ENCODE measurements around the gene CCDC201.

The CCDC201 gene, protein sequence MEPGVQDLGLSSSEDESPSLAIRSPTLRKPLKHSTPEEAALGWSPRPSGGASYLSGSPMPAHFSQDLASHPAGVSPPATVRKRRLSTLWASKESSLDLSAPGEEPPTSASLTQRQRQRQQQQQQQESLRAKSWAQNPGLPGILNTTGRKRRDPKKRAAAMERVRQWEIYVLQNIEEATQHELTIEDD

DNA sequence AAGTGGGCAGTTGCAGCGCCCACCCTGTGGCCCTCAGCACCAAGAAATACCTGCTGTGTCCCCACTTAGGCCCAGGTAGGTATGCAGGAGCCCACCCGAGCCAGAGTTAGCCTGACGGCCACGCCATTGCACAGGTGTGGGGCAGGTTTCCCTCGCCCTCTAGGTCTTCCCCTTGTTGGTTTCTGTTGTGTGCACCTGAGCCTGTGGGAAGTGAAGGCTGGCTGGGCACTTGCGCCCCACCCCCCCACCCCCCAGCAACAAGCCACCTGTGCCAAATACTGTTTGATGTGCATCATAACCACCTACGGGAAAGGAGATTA is at the start of gene CCDC201:
TSS of gene CCDC201 (minus strand) at position 48 of the 320 bp plus-strand sequence. CDS start 75 bp downstream, outside the sequence.
- no peak for DNase-seq (ENCODE audit: low read depth in 4 of 4, low spot score in 1 of 4)

DNA sequence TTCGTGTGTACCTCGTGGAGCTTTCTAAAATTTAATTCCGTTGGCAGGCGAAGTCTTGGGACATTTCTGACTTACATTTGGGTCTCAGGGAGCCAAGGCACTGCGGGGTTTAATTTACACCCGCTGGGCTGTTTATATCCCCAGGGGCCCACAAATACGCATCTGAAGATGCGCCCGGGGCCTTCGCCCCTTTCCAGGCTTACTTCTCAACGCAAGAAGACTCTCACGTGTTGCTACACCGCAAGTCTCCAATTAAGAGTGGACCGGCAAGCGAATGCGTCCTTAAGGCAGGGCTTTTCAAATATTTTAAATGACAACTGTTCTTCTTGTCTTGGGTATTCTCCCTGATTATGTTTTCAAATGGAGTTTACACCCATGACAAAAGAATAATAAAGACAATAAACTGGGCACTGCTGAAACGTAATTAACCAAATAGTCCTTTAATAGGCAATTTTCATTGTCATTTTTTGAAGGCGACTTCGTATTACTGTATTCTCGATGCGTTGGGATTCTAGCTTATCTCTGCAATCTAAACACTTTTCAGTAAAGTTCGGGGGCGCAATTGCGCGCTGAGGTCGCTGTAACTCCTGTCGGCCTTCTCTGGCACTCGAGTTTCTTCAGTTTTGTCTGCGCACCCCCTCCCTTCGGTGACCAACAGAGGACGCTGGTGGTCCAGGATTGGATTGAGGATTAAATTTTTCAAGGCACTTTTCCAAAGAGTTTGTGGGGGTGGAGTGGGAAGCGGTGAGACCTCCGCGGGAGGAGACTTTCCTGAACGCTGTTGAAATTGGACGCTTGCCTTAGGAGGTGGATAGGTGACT is 49.0 kb upstream of the CCDC201 start:
- DNase-seq (ENCODE audit: low read depth in 4 of 4, low spot score in 1 of 4): no peak

DNA sequence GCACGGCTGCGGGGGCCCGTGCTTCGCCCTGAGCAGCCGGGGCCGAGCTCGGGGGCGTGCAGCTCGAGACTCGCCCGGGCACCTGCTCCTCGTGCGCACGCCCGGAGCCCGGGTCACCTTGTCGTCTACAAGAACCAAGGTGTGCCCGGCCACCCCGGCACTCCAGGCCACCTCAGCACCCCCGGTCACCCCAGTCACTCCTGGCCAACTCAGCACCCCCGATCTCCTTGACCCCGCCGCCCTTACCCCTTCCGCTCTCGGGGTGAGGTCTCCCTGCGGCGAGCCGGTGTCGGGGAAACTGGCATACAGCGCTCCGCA is 48.5 kb upstream of the CCDC201 start:
- no peak for DNase-seq (ENCODE audit: low read depth in 4 of 4, low spot score in 1 of 4)

DNA sequence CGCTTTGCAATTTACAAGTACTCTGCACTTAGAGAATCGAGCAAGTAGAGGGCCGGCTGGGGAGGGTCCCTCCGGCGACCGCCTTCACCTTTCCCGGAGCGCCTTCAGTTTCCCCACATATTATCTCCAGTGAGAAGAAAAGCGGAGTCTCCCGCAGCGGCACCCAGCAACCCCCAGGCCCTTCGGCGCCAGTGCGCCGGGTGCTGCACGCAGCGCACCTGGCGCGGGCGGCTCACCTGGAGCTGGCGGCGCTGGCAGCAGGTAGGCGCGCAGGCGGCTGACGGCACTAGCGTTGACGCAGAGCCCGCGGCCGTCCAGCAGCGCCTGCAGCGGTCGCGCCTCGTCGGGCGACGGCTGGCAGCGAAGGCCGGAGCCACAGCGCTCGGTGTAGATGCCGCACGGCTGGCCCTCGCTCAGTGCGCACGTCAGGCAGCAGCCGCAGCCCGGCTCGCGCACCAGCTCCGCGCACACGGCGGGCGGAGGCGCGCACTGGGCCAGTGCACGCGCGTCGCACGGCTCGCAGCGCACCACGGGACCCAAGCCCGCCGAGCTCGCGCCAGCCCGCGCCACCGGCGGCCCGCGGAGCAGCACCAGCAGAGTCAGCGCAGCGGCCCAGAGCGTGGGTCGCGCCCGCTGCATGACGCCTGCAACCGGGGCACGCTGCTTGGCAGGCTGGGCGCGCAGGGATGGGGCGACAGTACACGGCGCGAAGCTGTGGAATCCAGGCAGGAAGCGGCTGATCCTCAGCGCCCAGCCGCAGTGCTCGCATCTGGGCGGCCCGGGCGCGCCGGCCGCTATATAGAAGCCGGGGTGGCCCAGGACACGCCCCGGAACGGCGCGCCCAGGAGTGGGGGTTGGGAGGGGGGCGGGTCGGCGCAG is 47.9 kb upstream of the CCDC201 start, which contains the start of gene IGFBP3:
TSS of gene IGFBP3 (minus strand) at position 771 of the 879 bp plus-strand sequence. CDS start at position 639, 132 bp downstream.
- no peak for DNase-seq (ENCODE audit: low read depth in 4 of 4, low spot score in 1 of 4)

DNA sequence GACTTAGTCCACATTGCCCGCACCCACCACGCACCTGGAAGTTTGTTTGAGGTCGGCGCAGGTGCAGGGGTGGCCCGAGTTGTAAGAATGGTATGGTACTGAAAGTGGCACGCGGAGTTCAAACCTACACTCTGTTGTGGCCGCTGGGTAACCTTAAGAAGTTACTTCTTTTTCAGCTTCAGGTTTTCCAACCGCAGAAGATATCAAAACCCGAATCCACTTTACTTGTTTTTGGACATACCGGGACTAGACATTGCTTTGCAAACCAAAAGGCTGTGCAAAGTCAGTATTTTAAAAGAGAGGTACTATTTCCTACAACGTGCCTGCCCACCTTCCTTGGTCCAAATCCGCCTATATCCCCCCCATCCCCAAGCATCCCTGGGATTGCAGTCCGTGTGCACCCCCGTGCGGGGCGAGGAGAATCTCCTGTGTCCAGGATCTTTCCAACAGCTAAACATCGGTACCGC is 47.1 kb upstream of the CCDC201 start:
- no peak for DNase-seq (ENCODE audit: low read depth in 4 of 4, low spot score in 1 of 4)

DNA sequence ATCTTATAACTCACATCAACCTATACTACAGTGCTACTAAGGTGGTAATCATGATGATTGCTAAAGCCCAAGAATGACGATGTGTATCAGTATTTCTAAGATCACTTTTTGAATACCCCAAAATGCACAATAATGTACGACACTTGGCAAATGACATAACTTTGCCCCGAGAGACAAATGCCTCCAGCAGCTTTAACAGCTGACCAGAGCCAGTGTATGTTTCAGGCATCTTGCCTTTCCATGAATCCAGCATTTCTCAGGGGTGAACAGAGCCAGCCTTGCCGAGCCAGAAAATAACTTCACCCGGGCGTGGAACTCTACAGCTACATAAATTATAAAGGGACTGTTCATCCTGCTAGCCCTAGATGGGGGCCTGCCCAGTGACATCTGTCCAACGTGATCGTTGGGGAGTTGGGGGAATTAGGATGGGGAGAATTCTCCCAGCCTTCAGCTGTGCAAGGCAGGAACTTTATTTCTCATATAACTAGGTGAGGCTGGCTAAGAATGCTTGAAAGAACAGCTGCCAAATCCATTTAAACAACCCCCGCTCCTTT is 46.4 kb upstream of the CCDC201 start:
- no peak for DNase-seq (ENCODE audit: low read depth in 4 of 4, low spot score in 1 of 4)

DNA sequence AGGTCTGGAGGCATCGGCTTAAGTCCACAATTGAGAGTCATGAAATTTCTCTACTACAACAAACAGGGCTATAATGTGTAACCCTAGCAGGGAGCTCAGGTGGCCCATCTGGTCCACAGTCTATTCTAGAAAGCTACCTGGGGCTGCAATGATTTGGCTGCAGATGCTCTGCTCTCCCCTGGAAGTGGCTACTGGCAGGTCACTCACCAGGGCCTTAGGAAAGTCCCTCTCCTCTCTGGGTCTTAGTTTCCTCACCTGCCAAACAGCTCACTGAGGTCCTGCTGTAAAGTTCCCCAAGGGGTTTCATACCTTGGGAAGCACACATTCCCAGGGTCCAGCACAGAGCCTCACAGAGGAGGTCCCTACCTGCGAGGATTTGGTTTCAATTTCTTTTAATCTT is 45.7 kb upstream of the CCDC201 start:
- no peak for DNase-seq (ENCODE audit: low read depth in 4 of 4, low spot score in 1 of 4)

DNA sequence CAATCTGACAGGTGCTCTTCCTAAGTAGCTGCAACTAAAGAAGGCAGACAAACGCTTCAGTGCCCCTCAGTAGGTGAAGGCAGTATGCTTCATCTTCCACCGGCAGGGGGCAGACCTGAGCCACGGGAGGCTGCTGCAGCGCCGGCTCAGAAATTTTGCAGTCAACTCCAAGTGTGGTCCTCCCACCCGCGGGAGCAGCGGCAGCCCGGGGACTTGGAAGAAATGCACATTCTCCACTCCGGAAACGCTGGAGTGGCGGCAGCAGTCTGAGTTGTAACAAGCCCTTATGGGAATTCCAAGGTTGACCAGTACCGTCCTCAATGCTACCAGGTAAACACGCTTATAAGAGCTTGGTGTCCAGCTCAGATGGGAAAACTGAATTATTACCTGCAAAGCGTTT is 44.8 kb upstream of the CCDC201 start:
- peak; percentile 59 to 74 (median 66) for DNase-seq (ENCODE audit: low read depth in 4 of 4, low spot score in 1 of 4)

DNA sequence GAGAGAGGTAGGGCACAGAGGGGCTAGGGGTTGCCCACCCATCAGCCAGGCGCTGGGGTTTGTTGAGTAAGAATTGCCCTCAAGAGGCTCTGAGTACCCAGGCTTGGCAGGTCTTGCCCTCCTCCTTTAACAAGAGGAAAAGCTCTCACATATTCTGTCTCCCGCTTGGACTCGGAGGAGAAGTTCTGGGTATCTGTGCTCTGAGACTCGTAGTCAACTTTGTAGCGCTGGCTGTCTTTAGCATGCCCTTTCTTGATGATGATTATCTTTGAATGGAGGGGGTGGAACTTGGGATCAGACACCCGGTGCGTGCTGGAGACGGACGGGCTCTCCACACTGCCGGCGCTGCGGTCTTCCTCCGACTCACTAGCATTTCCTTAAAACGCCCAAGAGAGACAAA is 44.2 kb upstream of the CCDC201 start:
- DNase-seq (ENCODE audit: low read depth in 4 of 4, low spot score in 1 of 4): no peak

DNA sequence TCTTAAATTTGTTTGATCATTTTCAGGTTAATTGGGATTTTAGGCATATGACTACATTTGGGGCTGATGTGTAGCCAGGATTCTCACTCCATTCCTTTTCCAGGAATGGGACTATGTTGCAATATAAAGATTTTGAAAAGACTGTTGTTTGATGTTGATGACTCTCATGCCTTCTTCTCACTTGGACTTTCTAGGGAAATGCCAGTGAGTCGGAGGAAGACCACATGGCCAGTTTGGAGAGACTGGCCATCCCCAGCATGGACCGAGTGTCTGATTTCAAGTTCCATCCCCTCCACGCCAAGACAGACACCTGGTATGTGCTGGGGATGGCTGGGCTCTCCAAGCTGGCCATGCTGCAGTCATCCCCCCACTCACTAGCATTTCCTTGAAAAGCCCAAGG is 42.7 kb upstream of the CCDC201 start:
- DNase-seq (ENCODE audit: low read depth in 4 of 4, low spot score in 1 of 4): no peak

DNA sequence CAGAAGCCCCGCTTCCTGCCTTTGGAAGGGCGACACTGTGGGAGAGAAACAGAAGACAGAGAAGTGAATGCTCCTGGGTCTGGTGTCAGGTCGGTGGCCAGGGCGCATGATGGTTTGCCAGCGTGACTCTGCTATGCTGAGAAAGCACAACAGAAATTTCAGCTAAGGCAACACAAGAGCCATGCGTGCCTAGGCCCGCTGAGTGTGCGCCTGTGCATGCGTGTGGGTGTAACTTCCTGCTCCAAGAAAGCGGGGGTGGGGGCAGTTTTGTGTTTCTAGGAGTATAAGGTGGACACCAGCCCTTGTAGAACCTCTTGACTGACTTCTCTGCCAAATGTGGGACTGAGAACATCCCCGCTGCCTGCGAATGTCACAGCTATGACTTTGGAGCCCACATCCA is 42.0 kb upstream of the CCDC201 start:
- no peak for DNase-seq (ENCODE audit: low read depth in 4 of 4, low spot score in 1 of 4)

DNA sequence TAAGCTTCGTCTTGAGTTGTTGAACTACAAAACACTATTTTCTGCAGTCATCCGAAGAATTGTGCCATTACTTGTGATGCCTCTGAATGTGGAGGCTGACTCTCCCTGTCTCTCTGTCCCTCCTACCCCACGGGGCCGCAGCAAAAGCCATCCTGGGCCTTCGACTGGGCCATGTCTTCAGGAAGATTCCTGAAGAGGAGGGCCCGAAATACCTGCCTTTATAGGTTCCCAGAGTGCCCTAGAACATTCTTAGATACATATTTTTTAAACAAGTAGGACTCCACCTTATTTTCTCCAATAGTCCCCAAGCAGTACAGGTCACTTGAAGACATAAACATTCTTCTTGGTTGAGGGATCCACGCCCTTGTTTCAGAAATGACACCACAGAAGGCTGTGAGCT is 40.1 kb upstream of the CCDC201 start:
- no peak for DNase-seq (ENCODE audit: low read depth in 4 of 4, low spot score in 1 of 4)

DNA sequence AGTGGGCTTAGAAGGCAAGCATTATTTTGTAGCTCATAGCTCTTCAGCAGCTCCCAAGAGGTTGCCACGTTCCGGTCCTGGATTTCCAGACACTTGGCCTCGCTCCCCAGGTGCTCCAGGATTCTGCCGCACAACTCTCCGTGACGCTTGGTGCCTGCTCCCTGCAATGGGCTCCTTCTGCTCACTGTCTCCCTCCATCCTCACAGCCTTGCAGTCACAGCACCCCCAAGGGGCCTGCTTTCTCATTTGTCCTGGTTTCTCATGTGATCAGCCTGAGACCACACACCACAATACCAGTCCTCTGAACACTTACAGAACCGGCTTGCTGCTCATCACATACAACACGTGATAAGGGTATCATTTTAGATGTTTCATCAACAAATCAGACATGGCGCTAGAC is 38.4 kb upstream of the CCDC201 start:
- DNase-seq (ENCODE audit: low read depth in 4 of 4, low spot score in 1 of 4): no peak

DNA sequence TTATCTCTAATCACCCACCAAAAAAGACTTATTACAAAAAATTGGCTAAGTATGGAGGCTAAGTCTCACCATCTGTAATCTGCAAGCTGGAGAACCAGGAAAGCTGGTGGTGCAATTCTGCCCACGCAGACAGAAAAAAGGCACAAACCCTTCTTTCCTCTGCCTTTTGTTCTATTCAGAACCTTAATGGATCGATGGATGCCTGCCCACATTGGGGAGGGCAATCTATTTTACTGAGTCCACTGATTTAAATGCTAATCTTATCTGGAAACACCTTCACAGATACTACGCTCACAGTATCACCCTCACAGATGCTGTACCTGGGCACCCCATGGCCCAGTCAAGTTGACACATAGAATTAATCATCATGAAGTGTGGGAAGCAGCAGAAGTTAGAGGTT is 38.0 kb upstream of the CCDC201 start:
- no peak for DNase-seq (ENCODE audit: low read depth in 4 of 4, low spot score in 1 of 4)

DNA sequence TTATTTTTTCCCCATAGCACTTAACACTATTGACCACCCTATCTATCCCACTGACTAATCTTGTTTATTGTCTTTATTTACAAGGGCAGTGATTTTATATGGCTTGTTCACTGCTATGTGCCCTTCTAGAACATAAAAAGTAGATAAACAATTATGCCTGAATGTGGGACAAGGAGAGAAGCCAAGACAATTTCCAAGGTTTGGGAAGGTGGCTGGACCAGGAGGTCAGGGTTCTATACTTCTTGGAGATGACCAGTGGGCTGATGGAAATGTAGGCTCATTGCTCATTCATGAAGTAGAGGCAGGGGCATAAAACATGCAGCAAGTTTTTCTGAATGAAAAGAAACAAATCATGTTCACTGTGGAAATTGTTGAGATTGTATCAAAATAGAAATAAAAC is 36.7 kb upstream of the CCDC201 start:
- no peak for DNase-seq (ENCODE audit: low read depth in 4 of 4, low spot score in 1 of 4)

DNA sequence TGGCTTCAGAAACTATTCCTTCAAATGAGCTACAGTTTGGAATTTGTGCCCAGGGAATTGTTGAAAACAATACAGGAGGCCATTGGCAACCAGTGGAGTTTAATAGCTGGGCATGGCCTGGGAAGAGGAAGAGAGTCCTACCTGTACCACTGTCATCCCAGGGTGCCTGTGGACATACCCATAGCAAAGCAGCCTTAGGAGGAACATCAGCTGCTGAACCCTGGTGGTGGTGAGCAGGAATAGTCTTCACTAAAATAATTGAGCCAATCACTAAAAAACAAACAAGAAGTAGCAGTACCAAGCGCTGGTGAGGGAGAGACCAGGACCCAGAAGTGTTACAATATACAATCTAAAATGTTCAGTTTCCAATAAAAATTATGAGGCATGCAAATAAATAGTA is 29.9 kb upstream of the CCDC201 start:
- no peak for DNase-seq (ENCODE audit: low read depth in 4 of 4, low spot score in 1 of 4)

DNA sequence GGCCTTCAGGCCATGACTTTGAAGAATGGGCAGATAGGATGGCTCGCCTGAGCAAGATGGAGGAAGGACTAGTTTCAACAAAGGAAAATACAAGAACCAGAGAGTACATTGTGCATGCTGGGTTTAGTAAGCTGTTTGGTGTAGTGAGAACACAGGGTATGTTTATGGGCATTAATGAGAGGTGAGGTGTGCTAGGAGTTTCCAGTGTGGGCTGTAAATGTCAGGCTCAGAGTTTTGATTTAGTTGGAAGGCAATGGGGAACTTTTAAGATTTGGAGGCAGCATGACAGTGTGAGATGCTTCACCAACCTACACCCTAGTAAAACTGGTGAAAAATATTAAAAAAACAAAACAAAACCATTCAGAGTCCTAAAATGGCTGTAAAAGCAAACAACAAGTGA is 28.7 kb upstream of the CCDC201 start:
- DNase-seq (ENCODE audit: low read depth in 4 of 4, low spot score in 1 of 4): no peak

DNA sequence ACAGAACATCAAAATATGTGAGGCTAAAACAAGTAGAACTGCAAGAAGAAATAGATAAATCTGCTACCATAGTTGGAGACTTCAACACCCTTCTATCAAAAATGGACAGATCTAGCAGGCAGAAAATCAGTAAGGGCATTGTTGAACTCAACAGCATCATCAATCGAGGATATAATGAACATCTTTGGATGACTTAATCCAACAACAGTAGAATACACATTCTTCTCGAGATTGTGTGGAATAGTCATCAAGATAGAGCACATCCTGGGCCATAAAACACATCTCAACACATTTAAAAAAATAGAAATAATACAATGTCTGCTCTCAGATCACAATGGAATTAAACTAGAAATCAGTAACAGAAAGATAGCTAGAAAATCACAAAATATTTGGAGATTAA is 25.3 kb upstream of the CCDC201 start:
- no peak for DNase-seq (ENCODE audit: low read depth in 4 of 4, low spot score in 1 of 4)

DNA sequence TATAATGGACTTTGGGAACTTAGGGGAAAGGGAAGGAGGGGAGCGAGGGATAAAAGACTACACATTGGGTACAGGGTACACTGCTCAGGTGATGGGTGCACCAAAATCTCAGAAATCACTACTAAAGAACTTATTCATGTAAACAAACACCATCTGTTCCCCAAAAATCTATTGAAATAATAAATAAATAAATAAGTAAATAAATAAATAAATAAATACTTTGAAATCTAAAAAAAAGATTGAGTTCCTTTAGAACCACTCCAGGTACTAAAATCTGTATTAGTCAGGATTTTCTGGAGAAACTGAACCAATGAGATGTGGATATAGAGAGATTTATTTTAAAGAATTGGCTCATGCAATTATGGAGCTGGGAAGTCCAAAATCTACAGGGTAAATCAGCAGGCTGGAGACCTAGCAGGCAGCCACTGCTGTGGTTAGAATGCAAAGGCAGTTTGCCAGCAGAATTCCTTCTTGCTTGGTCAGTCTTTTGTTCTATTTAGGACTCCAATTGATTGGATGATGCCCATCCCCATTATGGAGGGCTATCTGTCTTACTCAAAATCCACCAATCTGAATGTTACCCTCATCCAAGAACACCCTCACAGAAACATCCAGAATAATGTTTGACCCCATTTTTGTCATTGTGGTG is 24.3 kb upstream of the CCDC201 start:
- DNase-seq (ENCODE audit: low read depth in 4 of 4, low spot score in 1 of 4): no peak

DNA sequence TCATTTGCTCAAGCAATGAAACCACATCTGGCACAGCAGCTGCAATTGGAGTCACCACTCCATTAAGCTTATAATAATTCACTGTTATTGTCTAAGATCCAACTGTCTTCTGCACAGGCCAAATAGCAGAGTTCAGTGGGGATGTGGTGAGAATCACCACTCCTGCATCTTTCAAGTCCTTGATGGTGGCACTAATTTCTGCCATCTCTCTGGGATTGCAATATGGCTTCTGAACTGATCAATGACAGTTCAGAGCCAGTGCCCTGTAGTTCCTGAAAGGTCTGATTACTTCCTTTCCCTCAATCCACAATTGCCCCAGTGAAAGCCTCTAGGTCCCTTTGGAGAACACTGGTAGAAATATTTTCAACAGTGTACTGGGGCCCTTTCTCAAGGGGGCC is 21.8 kb upstream of the CCDC201 start:
- no peak for DNase-seq (ENCODE audit: low read depth in 4 of 4, low spot score in 1 of 4)

DNA sequence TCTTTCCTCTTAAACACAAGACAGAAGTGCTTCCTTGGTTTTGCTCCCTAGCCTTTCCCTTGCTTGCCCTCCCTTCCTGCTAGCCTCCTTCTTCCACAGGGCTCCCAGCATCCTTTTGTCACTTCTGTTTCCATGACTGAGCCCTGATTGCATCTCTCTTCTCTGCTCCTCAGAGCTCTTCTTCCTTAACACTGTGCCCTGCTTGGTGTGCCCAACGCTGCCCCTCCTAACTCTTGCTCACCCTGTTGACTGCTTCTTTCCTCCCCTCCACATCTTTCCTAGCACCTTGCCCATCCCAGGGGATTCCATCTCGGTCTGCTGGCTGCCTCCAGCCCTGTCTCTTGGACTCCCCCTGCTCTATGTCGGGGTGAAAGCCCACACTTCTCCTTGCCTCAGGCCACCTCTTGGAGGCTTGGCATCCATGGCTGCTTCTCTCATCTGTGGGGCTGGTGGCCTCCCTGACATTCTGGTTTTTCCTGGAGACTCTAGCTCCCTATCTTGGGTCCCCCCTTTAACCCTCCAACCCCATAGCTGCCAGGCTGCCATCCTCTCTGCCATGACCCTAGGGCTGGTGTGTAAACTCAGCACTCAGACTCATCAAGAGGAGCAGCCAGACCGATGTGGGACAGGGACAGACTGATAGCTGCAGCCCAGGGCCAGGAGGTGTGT is 21.2 kb upstream of the CCDC201 start:
- no peak for DNase-seq (ENCODE audit: low read depth in 4 of 4, low spot score in 1 of 4)
